GM18870 (cell line): ENCODE measurements around the gene MTCH1.
"Not testable (repeated sequence)": the region's sequence is repeated elsewhere in the genome, so short reads cannot be mapped to it uniquely, and the experiment has no call there.

Source experiments
- ATAC-seq: cut with Tn5 transposase; IDR thresholded peaks from one replicate; pipeline ENCODE4 v1.9.1; 2021; ENCODE audit warnings: moderate library complexity; ENCODE audit not compliant: unreplicated experiment

MTCH1 gene

DNA sequence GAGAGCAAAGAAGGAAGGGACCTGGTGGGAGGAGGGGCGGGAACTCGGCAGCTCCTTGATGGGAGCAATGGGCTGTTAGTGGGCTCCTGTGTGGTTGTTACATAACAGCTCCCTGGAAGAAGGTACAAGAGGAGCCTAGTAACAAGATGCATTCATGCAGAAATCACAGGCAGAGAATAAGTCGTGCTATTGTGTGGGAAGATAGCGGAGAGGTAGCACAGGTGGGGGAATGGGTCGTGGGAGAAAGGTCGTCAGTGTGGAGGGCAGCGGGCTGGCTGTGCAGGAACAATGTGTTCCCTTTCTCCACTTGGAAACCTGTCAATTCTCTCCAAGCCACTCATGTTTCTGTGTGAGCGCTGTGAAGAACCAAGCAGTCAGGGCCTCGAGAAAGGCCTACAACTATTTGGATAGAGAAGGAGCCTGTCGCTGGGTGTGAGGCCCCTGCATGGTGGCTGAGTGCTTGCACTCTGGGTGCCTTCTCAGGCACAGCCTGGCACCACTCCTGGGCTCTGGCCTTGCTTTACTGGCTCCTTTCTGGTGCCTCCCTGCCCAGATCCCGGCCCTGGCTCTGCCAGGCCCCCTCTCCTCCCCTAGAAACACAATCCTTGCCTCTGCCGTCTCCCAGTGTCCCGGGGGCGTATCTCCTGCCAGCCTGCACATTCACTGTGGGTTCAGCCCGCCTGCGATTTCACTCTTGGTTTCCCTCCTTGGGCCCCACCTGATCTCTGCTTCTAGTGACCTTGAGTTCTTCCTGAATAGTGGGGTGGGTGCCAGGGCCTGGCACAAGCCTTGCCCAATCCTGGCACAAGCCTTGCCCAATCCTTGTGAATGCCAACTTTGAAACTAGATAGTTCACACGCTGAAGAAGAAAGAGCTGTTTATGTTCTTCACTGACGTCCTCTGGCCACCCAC lies 12.1 kb upstream of the MTCH1 start:
- ATAC-seq, result no peak

DNA sequence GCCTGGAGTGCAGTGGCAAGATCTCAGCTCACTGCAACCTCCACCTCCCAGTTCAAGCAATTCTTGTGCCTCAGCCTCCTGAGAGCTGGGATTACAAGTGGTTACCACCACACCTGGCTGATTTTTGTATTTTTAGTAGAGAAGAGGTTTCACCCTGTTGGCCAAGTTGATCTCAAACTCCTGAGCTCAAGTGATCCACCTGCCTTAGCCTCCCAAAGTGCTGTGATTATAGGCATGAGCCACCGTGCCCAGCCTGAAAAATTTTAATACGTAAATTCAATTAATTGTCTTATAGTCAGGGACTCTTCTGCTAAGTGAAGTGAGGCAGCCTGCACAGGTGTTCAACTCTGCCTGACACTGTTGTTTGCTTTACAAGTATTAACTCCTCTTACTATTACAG lies 4.4 kb upstream of the MTCH1 start:
- not testable (repeated sequence) for ATAC-seq

DNA sequence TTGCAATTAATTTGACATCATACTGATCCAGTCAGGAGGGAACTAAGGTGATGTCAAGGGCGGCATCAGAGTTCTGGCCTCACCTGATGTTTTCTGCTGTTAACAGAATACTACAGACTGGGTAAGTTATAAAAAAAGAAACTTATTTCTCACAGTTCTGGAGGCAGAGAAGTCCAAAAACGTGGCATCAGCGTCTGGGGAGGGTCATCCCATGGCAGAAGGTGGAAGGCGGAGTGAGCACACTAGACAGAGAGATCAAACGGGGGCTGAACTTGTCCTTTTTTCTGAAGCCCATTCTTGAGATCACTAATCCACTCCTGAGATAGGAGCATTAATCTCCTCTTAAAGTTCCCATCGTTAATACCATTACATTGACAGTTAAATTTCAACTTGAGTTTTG lies 3.3 kb upstream of the MTCH1 start:
- ATAC-seq, result no peak

DNA sequence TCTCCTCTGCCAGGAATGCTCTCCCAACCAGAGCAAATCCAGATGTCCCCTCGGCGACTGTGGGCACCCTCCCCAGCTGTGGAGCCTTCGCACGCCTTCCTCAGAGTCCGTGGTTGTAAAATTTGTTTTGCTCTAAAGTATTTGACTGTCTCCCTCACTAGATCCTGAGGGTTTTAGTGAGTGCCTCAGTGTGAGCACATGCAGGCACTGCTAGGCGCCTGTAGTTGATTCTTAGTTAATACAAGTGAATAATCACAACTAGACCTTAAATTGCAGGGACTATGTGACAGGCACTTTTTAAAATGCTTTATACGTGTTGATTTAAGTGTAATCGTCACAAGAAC lies 680 bp upstream of the MTCH1 start:
- ATAC-seq, result no peak

DNA sequence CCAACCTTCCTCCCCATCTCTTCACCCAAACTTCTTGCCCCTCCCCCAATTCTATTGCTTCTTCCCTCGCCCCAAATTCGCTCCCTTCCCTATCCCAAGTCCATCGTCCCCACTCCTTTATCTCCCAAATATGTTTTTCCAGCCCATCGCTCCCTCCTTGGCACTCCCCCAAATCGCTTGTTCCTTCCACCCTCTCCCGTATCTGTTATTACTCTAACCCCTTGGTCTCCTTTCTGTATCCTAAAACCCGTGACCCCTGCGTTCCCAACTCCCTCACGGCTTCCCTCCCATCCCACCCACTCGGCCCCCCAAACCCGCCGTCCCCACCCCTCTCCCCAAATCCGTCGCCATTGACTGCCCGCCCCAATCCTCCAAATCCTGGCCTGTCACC lies 584 bp downstream of the MTCH1 start:
- ATAC-seq, result no peak

DNA sequence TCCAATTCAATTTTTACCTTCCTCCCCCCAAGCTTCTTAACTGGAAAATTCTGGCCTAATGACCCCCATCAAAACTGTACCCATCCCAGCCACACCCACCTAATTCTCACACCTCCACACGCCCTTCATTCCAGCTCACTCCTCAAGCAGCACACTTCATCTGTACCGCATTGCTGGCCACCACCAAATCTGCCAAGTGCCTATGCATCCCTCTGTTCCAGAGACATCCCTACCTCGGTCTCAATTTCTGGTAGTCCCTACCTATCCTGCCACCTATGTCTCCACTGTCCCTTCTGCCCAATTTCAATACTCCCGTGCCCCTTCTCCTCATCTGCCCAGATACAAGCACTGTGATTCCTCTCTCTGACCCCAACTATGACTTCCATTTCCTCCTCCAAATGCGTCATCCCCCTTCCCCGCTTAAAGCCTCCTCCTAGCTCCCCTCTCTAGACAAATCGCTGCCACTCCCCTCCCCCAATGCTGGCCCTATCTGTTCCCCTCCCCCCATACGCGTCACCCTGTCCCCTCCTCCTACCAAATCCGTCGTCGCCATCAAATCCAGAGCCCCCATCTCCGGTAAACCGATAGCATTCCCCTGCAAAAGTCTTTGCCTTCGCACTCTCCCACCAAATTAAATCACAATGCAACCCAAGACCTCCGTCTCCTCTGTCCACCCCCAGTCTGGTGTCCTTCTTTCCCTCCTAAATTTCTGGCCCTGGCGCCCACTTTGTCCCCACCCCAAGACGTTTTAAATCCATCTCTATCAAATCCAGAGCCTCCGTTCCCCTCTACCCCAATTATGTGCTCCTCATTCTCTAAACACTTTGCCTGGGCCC lies 1.2 kb downstream of the MTCH1 start:
- no peak for ATAC-seq

DNA sequence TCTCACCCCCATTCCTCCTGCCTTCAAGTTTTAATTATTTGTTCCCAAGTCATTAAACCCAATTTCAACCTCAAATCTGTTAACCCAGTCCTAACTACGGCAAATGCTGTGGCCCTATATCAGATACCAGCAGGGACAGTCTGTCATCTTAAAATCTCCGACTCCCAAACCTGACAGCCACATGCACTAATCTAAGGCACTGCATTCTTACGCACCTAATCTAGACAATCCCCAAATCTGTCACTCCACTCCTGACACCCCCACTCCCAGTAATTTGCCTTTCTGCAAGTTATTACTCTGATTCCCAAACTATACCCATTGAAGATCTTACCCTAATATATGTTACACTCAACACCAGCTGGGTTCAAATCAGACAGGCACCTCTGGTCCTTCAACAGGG lies 2.5 kb downstream of the MTCH1 start:
- ATAC-seq, result no peak

DNA sequence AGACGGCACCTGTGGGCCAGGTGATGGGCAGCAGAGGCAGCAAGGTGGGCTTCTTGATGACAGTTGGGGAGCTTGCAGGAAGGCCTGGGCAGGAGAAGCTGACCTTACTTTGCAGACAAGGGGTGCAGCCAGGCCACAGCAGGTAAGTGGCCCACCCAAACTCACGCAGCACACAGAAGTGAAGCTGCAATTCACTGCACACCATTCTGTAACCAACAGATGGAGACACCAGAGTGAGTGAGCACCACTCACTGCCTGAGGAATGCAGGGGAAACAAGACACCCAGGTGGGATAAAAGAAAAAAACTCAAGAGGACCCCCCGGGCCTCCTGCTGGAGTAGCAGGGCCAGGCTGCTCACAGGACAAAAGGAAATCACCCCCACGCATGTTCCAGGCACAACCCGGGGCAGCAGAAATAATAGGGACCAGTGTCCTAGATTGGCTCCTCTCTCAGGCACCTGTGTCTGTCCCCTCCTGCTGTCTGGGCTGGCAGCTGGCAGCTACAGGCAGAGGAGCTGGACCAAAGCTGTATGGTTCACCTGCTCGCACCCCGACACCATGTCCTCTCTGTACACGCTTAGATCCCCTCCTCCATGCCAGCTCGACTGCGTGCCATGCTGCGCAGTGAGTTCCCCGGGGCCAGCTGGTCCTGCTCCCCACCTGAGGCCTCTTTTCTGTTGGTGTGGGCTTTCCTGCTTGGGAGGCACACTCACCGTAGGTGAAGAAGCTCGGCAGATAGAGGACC lies 4.9 kb downstream of the MTCH1 start:
- no peak for ATAC-seq

DNA sequence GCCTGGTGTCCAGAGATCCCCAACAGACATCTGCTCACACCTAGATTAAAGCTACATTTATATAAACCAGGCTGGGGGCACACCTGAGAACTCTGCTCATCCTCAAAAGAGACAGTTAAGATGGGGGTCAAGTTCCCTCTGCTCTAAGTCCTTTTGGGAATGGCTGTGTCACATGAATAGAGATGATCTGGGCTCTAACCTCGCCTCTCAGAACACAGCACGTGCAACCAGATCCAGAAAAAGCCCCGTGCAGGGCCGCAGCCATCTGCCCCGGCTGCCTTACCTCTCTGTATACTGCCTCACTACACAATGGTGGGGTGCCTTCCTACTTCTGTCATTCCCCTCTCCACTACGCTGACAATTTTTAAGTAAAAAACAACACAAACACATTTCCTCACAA lies 5.9 kb downstream of the MTCH1 start:
- ATAC-seq, result no peak

DNA sequence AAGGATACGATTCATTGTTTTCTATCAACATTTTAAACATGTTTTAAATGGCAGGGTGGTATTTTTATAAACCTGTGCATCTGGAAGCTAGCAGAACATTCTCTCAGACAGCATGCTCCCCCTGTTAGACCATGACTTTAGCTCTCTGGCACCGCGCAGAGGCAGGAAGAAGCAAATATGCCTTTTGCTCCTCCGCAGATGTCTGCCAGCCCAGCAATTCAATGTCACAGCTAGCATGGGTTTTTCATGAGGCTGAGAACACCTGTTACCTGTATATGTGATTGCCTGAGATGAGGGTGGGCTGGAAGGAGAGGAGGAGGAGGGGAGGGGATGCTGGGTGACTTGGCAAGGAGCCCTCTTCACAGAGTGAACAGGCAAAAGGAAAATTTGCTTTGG lies 6.7 kb downstream of the MTCH1 start:
- ATAC-seq, result no peak

DNA sequence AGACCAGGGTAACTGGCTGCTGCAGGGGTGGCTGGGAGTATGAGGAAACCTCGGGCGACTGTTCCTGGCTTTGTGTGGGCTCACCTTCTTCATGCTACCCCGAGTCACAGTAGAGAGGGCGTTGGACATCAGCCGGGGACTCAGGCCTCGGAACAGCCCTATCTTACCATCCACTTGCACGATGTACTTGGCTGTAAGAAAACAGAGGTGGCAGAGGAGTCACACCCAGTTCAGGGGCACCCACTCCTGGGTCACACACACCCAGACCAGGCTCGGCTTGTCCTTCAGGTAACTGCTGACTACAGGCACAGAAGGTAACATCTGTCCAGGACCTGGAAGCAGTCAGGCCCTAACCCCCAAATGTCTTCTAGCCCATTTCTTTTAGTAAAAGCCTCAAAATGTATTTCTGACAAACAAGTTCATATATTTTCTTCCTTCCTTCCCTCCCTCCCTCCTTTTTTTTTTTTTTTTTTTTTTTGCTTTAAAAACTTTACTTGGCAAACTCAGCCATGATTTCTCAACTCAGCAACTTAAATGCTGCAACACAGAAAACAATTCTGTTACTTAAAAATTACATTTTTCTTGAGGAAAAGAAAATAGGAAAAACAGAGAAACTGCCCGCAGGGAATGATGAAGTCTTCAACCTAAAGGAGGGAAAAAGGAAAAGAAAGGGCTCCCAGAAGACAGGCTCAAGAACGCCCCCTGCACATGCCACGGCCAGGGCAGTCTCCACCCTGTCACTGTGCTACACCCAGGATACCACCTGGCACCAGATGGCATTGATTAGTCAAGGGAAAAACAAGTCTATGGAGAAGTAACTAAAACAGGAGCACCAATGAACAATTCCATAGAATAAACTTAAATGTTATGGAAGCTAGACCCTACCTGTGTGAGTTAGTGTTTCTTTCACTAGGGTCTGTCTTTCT lies 7.3 kb downstream of the MTCH1 start:
- no peak for ATAC-seq

DNA sequence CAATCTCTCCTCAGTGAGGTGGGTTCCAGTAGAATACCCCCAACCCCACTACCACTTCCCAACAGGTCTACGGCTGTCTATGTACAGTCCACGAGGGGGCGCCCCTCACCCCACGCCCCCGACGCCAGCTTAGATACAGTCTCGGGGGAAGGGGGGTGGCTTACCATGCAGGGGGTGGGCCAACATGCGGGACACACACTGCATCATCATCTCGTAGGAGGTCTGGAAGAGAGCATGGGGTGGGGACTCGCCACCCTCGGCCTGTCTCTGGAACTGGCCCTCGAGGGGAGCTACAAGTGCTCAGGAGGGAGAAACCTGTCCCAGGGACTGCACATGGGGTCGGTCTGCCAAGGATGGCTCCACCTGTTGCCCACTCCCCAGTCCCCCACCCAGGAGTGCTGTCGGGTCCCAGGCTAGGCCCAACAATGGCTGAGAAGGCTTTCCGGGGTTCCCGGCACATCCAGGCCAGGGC lies 8.5 kb downstream of the MTCH1 start:
- no peak for ATAC-seq

DNA sequence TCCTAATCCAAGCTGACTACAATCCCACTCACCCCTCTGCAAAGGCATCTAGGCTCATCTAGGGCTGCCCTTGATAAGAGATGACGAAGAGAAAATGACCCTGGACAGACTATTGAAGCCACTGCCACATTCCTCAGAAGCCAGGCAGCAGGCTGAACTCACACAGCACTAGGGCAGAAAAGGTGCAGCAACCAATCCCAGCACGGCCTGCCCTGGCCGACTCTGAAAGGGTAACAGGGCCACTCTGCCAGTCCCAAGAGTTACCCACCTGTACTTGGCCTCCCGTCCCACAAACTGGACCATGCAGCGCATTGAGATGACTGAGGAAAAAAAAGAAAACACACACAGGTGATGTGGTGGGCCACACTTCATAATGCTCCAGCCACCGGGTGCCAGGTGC lies 9.1 kb downstream of the MTCH1 start:
- no peak for ATAC-seq

DNA sequence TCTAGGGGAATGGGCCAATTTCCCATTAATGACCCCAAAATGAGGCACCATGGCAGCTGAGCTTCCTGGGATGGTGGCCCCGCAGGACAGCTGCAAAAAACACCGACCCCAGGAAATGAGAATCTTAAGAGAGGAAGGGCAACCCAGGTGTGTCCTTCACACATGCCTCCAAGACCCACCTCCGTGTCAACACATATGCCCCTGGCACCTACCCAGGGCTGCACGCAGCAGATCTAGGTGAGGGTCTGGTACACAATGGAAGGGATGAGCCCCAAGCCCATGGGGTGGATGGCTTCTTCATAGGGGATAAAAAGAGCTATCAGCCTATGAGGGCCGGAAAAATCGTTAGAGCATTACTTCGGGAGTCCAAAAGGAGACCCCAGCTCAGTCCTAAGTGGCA lies 9.5 kb downstream of the MTCH1 start:
- ATAC-seq, result no peak

DNA sequence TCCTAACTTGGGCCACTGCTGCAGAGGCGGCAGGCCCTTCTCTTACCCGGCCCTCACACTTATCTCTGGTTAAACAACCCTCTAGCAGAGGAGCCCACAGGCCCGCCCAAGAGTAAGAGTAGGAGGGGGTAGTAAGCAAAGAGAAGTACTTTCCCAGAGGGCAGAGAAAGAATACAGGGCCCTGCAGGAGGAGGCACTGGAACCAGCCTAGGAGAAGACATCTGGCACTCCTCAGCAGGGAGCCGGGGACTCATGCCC lies 10.1 kb downstream of the MTCH1 start:
- ATAC-seq, result no peak

DNA sequence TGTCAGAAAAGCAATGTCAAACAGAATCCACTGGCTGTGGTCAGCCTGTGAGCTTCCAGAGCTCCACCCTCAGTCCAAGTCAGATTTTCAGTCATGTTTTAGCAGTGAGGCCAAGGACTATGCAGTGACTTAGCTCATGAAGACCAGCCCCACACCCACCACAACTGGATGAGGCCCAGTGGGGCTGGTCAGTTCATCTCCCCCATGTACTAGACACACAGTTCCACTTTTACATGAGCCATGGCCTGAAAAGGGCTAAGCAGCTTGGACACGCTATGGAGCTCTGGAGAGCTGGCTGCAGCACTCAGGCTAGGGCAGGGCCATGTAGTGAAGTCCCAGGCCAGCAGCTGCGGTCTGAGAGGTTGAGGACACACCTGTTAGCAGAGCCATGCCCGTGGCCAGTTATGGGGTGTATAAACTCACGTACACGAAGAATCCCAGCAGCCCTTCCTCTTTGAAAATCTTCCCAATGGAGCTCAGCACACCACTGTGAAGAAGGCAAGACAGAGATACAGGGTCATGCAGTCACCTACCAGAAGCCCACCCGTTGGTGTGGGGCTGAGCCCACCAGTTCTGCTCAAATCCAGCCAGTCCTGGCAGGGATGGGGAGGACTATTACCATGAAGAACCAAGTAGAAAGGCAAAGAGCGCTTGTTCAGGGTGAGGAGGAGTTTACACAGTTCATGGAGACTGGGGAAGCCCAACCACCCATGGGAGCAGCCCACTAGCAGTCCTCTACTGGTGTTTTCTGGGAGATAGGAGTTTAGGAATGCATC lies 10.6 kb downstream of the MTCH1 start:
- no peak for ATAC-seq

DNA sequence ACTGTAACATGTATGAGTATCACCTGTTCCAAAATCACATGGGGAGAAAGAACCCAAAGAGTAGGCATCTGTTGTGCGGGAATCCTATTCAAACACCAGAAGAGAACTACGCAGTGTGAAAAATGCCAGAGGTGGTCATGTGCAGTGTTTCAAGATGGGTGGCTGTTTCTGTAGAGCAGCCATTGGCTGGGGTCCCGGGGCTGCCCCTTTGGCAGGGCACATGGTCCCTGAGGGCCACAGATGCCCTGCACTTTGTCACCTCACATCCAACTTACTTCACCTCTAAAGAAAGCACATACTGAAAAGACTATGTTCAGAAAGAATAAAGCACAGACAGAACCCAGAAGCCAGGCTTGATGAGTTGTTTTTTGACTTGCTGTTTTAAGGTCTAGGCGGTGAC lies 12.3 kb downstream of the MTCH1 start:
- no peak for ATAC-seq

DNA sequence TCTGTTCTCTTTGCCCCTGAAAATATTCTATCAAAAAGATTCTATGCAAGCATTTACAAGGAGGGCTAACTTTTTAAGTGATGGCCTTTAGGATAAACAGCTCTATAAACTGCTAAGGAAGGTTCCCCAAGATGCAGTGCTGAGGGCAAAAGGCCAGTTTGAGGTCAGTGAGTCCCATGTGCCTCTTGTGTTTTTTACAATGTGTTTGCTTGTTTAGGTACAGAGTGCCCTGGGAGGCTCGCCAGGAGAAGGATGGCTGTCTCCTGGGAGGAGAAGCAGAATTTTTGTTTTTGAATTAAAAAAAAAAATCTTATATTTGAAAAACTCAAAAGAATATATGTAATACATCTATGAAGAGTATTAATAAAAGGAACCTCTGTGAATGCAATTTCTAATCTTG lies 12.8 kb downstream of the MTCH1 start:
- ATAC-seq, result no peak

DNA sequence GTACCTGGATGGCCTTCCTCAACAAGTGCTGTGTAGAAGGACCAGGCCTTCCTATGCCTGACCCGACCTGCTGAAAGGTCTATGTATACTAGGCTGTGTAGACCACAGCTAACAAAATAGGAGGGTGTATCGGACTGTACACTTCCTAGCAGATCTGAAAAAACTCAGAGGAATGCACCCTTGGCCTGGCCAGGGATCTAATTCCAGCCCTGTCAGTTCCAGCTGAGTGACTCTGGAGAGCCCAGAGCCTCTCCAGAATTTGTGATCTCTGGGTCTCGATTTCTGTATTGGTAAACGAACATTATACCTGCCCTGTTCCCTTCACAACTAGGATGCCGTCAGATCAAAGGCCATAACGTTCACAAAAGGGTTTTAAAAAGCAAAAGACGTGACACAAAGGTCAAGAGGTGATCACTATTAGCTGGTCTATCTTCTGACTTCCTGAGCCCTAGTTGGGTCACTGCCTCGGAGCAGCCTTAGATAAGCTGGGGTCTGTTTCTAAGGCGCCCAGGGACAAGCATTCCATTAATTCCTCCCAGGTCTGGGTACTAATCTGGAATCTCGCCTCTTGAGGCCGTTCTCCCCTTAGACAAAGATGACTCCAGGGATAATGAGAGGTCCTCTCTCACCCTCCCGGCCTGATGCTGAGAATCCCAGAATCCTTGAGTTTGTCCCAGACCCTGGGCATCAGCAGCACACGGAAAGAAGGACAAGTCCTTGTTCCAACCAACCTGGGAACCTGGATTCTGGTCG lies 13.9 kb downstream of the MTCH1 start:
- no peak for ATAC-seq
